ENCODE results near the gene TIGD1. TPM values are rescaled to one million over a fixed set of nuclear protein-coding genes. Genes with fewer than 3 reads are reported as not detected.

The TIGD1 gene
- total and polyA plus RNA-seq, 2 of the 13 experiments (the other 11 are each of a cell fraction or from before 2014, with no cell fraction given) = 3.5 to 9.5 TPM

GRCh38 chr2:232525199-232525598, 25.2 kb downstream of the TIGD1 start:
- H3K9ac ChIP-seq (ENCODE audit: insufficient read depth, low read depth, low read length) = no peak overlapping the region
- no peaks in the 10 kb centered on the region for H3K36me3 ChIP-seq (replicated peaks in 1 of 2; ENCODE audit: control insufficient read depth in 1 of 2, insufficient read depth in 2 of 2, low read length in 2 of 2)
- H4K20me1 ChIP-seq (ENCODE audit: insufficient read depth, low read length) = no peaks in the 10 kb centered on the region
- POLR2A ChIA-PET = interaction anchor here (1.6 kb wide), 1 partner anchor 25 kb away, joined by 3 read pairs; the partner anchor contains the start of genes EIF4E2 and TIGD1
- 27% methylated on average over 3 of the region's 14 CpGs for WGBS (ENCODE audit: low lambda C conversion rate)
- FAIRE-seq (no peak), DNase-seq (ENCODE audit: low spot score) (no peak), ATAC-seq (no peak)
- in situ Hi-C loops (cut with HindIII; ENCODE audit: extremely low pct_ligation_motif_present, low pct_unique_long_range_greater_than_20kb) = no loop called here
- H3K4me2 ChIP-seq (ENCODE audit: low read depth, low read length) = peak overlapping the region; percentile 71; the same call in 1 of the 2 replicates
- peak overlapping the region in 1 of 3 experiments; percentile 53; a peak in 1 of 6 replicates for H3K4me3 ChIP-seq (replicated peaks in 1 of 3; ENCODE audit: insufficient read depth in 1 of 3, low read depth in 2 of 3, low read length in 3 of 3)
- H3K9me3 ChIP-seq (ENCODE audit: low read length) = no peaks in the 10 kb centered on the region
- intact Hi-C loops (cut with micrococcal nuclease; ENCODE audit: unreplicated experiment) = loop anchor here (10.0 kb wide), 1 partner anchor 620 kb away; no protein-coding TSS in a partner anchor
- no peaks in the 10 kb centered on the region for H3K79me2 ChIP-seq (ENCODE audit: insufficient read depth, low read length)
- no peak overlapping the region for H2AFZ ChIP-seq (ENCODE audit: low read length)
- no peak overlapping the region for H3K27ac ChIP-seq (ENCODE audit: extremely low read length, insufficient read depth, low read length)
- TF ChIP-seq SPEN (CRISPR knock-in tag; IDR thresholded peaks at IDR 0.05; ENCODE audit: low read depth) (no peak), MBNL3 (CRISPR knock-in tag; conservative IDR thresholded peaks at IDR 0.05) (no peak), ZNF883 (CRISPR knock-in tag; IDR thresholded peaks at IDR 0.05; ENCODE audit: not compliant biosample characterization) (no peak), ZNF10 (CRISPR knock-in tag; IDR thresholded peaks at IDR 0.05; ENCODE audit: borderline replicate concordance, low read depth) (no peak), ZBTB4 (CRISPR knock-in tag; IDR thresholded peaks at IDR 0.05; ENCODE audit: borderline replicate concordance) (no peak), NCOA2 (CRISPR knock-in tag; IDR thresholded peaks at IDR 0.05) (no peak), SP1 (IDR thresholded peaks at IDR 0.05) (no peak), SP1 (CRISPR knock-in tag; IDR thresholded peaks at IDR 0.05) (no peak), ZNF121 (CRISPR knock-in tag; IDR thresholded peaks at IDR 0.05) (no peak)
- no TSS peak for BruUV-seq (replicated peaks)
- CTCF ChIA-PET (ENCODE audit: low intra/inter-chr PET ratio, low total read pairs) = no interaction called here
- peaks cover 37% of the 10 kb centered on the region for H3K4me1 ChIP-seq (ENCODE audit: insufficient read depth, low read length)
- H3K27me3 ChIP-seq (ENCODE audit: control insufficient read depth in 1 of 2, insufficient read depth in 2 of 2, low read length in 2 of 2) = peaks cover 34 to 88% of the 10 kb centered on the region in 2 experiments
